Peyer's patch (tissue), 4 donors: Measurements from ENCODE around the gene KIF6. TPM values are rescaled to one million over a fixed set of nuclear protein-coding genes. Genes with fewer than 3 reads are reported as not detected.

Source experiments
- DNase-seq, 3 donors: peaks; one replicate each; pipeline ENCODE4 v3.0.0-alpha.2; 2017 to 2019
- H3K27ac ChIP-seq, 4 donors: fragments of 200-600 bp; sonication (generic); one replicate each; pipeline ENCODE4 v1.5.1; 2016 to 2019
- H3K27me3 ChIP-seq, 2 donors: fragments of 200-600 bp; sonication (generic); one replicate each; pipeline ENCODE4 v1.5.1; 2019
- H3K36me3 ChIP-seq, 3 donors: fragments of 200-600 bp; sonication (generic); one replicate each; pipeline ENCODE4 v1.5.1; 2016 to 2019
- H3K4me1 ChIP-seq, 4 donors: fragments of 200-600 bp; sonication (generic); one replicate each; pipeline ENCODE4 v1.5.1; 2016 to 2019
- H3K4me3 ChIP-seq, 4 donors: fragments of 200-600 bp; sonication (generic); 1 replicate in 3 of 4; 2 replicates in 1 of 4; pipeline ENCODE4 v1.5.1; 2016 to 2019; ENCODE audit warnings: mild to moderate bottlenecking in 1 of 4
- H3K9me3 ChIP-seq, 4 donors: fragments of 200-600 bp; sonication (generic); one replicate each; pipeline ENCODE4 v1.5.1; 2016 to 2019; ENCODE audit warnings: mild to moderate bottlenecking in 1 of 4
- POLR2A ChIP-seq, 2 donors: fragments of 450-650 bp; IDR thresholded peaks; one replicate each; pipeline ENCODE4 v1.5.1; 2017; ENCODE audit warnings: antibody characterized with exemption in 2 of 2, mild to moderate bottlenecking in 2 of 2, moderate library complexity in 2 of 2
- total RNA-seq, 4 donors: library from RNA; depleted of rRNA; stranded (reverse); fragments of >200 nt; gene quantifications; one replicate each; pipeline ENCODE4 v1.1.0, GENCODE V29; 2016
- TF ChIP-seq, protein P1 (sequence below), 6 experiments: fragments of 450-650 bp in 4 of 6; fragments of 200-600 bp in 2 of 6; sonication (generic) in 1 of 6; IDR thresholded peaks; one replicate each; pipeline ENCODE4 v1.5.1; 2017 to 2019; ENCODE audit warnings: antibody characterized with exemption in 6 of 6, mild to moderate bottlenecking in 3 of 6, moderate library complexity in 1 of 6

The KIF6 gene
- total RNA-seq, 4 donors from 2014 or later: 0.83 TPM; not detected in 3

DNA sequence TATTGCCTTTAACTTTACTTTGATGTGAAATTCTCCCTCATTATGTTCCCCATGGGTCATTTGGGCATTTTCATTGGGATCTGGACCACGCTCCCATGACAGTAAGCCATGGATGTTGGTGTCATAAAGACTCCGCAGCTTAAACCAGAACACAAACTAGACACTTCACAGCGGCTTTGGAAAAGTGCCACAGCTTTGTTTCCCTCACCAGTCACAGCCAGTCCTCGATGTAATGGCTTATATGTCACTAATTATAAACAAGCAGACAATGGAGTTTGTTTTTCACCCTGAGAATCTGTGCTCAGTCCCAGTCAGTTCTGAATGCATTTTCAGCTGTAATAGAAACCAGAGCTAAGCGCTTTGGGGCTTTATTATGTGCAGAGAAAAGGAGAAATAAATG, 43.8 kb upstream of the KIF6 start:
- no peak for DNase-seq
- Histone ChIP-seq H3K27me3 (no peaks in the 10 kb centered on the region), H3K36me3 (no peaks in the 10 kb centered on the region), H3K9me3 (no peaks in the 10 kb centered on the region), H3K4me3 (no peak overlapping the region), H3K27ac (no peak overlapping the region), H3K4me1 (no peaks in the 10 kb centered on the region)
- TF ChIP-seq, protein P1, sequence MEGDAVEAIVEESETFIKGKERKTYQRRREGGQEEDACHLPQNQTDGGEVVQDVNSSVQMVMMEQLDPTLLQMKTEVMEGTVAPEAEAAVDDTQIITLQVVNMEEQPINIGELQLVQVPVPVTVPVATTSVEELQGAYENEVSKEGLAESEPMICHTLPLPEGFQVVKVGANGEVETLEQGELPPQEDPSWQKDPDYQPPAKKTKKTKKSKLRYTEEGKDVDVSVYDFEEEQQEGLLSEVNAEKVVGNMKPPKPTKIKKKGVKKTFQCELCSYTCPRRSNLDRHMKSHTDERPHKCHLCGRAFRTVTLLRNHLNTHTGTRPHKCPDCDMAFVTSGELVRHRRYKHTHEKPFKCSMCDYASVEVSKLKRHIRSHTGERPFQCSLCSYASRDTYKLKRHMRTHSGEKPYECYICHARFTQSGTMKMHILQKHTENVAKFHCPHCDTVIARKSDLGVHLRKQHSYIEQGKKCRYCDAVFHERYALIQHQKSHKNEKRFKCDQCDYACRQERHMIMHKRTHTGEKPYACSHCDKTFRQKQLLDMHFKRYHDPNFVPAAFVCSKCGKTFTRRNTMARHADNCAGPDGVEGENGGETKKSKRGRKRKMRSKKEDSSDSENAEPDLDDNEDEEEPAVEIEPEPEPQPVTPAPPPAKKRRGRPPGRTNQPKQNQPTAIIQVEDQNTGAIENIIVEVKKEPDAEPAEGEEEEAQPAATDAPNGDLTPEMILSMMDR (IDR thresholded peaks at IDR 0.05): no peak
- TF ChIP-seq POLR2A (IDR thresholded peaks at IDR 0.05): no peak

DNA sequence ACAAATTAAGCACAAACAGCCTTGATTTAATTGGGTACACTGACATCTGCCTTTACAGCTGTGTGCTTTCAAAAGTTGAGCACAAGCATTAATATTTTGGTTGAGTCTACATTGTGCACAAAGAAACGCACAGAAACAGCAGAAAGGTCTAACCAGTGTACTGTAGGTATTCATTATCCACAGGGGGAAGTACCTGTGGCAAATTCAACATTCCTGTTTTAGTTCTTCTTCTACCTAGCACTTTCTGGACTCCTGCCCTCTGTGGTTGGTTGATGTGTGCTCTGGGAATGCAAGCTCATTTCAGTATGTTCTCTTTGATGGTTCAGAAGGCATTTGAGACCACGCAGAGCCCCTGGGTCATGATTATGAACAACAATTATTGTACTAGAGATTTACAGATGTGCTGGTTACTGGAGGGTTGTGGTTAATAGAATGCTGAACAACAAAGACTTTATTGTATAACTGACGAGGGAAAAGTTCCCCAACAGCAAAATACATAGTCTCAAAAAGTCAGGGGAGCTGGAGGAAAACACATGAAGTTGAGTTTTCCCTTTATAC, 40.4 kb upstream of the KIF6 start:
- H3K36me3 ChIP-seq: no peaks in the 10 kb centered on the region
- H3K4me3 ChIP-seq: no peak overlapping the region
- TF ChIP-seq POLR2A (IDR thresholded peaks at IDR 0.05): no peak
- TF ChIP-seq, protein P1 (IDR thresholded peaks at IDR 0.05): no peak
- no peaks in the 10 kb centered on the region for H3K27me3 ChIP-seq
- DNase-seq: no peak
- no peaks in the 10 kb centered on the region for H3K9me3 ChIP-seq
- no peak overlapping the region for H3K27ac ChIP-seq
- no peaks in the 10 kb centered on the region for H3K4me1 ChIP-seq

GRCh38 chr6:39760226-39760952, 35.2 kb upstream of the KIF6 start:
- no peaks in the 10 kb centered on the region for H3K4me1 ChIP-seq
- H3K36me3 ChIP-seq: no peaks in the 10 kb centered on the region
- no peaks in the 10 kb centered on the region for H3K9me3 ChIP-seq
- no peak overlapping the region for H3K27ac ChIP-seq
- no peak for DNase-seq
- no peaks in the 10 kb centered on the region for H3K27me3 ChIP-seq
- no peak for TF ChIP-seq POLR2A (IDR thresholded peaks at IDR 0.05)
- TF ChIP-seq, protein P1 (IDR thresholded peaks at IDR 0.05): no peak
- no peak overlapping the region for H3K4me3 ChIP-seq

- H3K9me3 ChIP-seq: no peaks in the 10 kb centered on the region
- H3K36me3 ChIP-seq: no peaks in the 10 kb centered on the region
- TF ChIP-seq, protein P1 (IDR thresholded peaks at IDR 0.05): no peak
- TF ChIP-seq POLR2A (IDR thresholded peaks at IDR 0.05): no peak
- no peaks in the 10 kb centered on the region for H3K4me1 ChIP-seq
- no peak overlapping the region for H3K27ac ChIP-seq
- H3K27me3 ChIP-seq: no peaks in the 10 kb centered on the region
- no peak overlapping the region for H3K4me3 ChIP-seq
- DNase-seq: no peak
Measured at GRCh38 chr6:39758905-39759605, 33.8 kb upstream of the KIF6 start.

GRCh38 chr6:39756582-39756981, 31.4 kb upstream of the KIF6 start:
- DNase-seq: no peak
- Histone ChIP-seq H3K27me3 (no peaks in the 10 kb centered on the region), H3K27ac (no peak overlapping the region), H3K36me3 (no peaks in the 10 kb centered on the region), H3K4me1 (no peaks in the 10 kb centered on the region), H3K9me3 (no peaks in the 10 kb centered on the region), H3K4me3 (no peak overlapping the region)
- TF ChIP-seq, protein P1 (IDR thresholded peaks at IDR 0.05): no peak
- TF ChIP-seq POLR2A (IDR thresholded peaks at IDR 0.05): no peak
